HG02884 (cell line): Measurements from ENCODE around the gene VWDE.

Experiments used
- ATAC-seq: cut with Tn5 transposase; IDR thresholded peaks from one replicate; pipeline ENCODE4 v1.9.1; 2021; ENCODE audit warnings: mild to moderate bottlenecking, moderate library complexity; ENCODE audit not compliant: unreplicated experiment

The VWDE gene

DNA sequence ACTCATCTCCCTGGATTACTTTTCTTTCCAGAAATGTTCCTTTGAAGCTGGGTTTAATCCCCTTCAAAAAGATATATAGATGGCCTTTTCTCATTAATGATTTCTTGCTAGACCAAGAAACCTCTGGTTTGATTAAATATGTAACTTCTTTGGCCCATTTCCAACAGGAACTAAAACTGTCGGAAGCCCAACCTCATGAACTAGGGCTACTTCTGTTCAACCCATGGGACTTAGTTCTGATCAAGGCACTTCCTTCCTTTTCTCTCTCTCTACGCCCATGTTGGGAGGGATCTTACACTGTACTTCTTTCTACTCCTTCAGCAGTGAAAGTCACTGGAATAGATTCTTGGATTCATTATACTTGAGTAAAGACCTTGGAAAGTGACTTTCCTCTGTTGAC, 109.0 kb downstream of the VWDE start:
- ATAC-seq: no peak

DNA sequence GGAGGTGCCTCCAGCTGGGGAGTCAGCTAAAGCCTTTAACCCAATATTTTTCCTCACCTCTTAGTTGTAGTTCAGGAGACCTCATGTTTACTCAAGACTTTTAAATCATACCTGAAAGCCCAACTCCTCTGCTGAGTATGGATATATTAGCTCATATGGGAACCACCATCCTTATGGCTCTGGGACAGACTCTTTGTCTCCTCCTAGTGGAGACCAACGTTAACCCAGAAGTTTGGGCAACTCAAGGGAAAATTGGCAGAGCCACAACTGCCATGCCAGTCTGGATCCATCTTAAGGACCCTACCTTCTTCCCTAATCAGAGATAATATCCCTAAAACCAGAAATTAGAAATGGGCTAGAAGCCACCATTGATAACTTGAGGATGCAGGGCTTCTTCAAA, 111.8 kb downstream of the VWDE start:
- no peak for ATAC-seq

DNA sequence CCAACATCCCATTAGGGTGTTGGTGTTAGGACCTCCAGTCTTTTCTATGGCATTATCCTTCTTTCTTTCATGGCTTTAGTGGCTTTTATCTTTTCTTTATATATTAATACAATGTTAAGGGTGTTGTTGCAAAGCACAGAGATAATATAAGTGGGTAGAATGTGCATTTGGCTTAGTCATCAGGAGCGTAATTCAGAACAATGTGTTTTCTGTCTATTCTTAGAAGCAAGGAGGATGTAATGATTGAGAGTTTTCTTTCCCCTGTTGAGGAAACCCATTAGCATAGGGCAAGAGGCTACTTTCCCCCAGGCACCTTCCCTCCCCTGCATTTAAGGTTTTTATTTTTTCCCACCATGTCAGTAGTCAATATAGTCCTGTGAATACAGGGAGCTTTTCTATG, 112.9 kb downstream of the VWDE start:
- ATAC-seq: no peak

DNA sequence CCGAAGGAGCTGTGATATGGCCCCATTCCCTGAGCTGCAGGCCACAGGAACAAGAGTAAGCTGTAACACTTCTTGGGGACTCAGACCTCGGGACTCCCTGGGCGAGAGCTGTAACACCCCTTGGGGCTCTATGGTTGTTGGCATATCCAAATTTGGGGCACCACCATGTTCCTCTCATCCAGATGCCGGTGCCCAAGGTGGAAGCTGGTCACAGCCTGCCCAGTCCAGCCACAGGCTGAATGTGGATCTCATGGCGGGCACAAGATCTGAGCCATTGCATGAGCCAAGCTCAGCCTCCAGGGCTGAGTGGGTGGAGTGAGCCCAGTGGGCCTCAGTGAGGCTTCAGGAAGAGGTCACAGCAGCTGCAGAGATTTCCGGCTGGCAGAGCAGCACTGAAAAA, 113.7 kb downstream of the VWDE start:
- ATAC-seq: no peak

DNA sequence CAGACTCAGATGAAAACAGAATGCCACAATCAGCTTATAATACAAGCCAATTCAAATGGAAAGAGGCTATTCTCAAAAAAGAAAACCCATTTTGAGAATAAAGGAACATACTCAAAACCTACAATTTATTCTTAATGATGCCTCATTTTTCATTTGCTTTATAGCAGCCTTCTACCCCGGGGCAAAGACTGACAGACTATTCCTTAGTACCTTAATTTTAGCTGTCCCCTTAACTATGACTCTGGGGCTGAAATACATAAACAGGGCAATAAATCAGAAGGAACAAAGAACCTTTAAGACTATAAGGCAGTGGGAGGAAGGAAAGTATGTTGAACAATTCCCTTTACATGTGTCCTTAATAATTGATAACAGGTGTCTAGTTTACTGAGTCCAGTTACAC, 115.8 kb downstream of the VWDE start:
- no peak for ATAC-seq

DNA sequence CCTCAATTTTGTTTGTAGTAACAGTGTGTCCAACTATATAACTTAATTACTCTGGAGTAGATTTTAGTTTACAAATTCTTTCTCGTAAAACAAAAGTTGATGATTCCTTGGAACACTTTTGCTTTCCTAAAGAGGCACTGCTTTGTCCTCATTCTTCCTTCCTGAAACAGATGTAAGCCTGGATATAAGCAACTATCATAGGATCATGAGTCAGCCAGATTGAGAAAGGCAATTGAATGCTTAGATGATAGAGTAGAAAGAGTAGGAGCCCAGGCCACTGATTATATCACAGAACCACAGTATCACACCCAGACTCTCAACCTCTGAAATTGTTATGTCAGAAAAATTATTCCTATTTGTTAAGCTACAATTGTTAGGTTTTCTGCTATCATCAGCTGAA, 122.6 kb downstream of the VWDE start:
- ATAC-seq: no peak
